GM12873 (cell line): ENCODE results near the gene BICC1.

Experiments used
- TF ChIP-seq, protein P1 (sequence below): IDR thresholded peaks from 2 replicates; pipeline ENCODE4 v1.5.1; 2012; ENCODE audit warnings: low read depth, mild to moderate bottlenecking, moderate library complexity, low read length, control low read depth; ENCODE audit not compliant: insufficient read depth; ENCODE audit errors: missing control alignments

The BICC1 gene

DNA sequence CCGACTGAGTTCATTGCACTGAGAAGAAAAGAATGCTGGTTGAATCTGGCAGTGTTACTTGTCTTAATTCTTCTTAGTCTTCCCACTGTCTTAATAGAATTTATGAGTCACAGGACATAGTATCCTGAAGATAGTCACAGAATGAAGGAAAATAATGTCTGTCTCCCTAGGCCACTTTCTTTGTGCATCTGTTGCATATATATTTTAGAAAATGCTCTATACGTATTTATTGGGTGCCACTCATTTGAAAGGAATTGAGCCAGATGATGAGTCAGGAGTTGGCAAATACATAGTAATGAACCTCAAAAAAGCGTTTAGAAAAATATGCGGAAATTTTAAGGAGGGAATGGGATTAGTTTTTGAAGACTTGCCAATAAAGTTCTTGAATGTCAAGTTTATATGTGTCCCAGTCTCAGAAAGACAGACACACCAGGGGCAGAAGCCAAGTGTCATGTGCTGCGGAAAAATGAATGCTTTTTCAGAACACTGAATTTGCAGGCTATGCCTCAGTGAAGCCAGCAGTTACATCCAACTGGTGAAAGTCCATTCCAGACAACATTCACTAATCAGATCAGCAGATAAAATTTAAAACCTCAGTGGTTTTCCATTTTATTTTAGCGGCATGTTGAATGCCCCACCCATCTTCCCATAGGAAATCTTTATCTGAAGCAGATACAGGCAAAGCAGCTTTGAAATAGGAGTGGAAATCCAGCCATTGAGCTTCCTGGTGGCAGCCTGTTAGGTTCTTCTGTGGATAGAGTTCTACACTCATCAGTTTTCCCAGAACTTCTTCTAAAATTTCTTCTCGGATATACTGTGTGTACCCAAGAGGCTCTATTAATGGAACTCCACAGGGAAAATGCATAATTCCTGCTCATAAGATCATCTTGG is 308.4 kb downstream of the BICC1 start:
- TF ChIP-seq, protein P1, sequence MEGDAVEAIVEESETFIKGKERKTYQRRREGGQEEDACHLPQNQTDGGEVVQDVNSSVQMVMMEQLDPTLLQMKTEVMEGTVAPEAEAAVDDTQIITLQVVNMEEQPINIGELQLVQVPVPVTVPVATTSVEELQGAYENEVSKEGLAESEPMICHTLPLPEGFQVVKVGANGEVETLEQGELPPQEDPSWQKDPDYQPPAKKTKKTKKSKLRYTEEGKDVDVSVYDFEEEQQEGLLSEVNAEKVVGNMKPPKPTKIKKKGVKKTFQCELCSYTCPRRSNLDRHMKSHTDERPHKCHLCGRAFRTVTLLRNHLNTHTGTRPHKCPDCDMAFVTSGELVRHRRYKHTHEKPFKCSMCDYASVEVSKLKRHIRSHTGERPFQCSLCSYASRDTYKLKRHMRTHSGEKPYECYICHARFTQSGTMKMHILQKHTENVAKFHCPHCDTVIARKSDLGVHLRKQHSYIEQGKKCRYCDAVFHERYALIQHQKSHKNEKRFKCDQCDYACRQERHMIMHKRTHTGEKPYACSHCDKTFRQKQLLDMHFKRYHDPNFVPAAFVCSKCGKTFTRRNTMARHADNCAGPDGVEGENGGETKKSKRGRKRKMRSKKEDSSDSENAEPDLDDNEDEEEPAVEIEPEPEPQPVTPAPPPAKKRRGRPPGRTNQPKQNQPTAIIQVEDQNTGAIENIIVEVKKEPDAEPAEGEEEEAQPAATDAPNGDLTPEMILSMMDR: no peak

- TF ChIP-seq, protein P1: no peak
Observed at GRCh38 chr10:58821752-58822056, 309.0 kb downstream of the BICC1 start.

DNA sequence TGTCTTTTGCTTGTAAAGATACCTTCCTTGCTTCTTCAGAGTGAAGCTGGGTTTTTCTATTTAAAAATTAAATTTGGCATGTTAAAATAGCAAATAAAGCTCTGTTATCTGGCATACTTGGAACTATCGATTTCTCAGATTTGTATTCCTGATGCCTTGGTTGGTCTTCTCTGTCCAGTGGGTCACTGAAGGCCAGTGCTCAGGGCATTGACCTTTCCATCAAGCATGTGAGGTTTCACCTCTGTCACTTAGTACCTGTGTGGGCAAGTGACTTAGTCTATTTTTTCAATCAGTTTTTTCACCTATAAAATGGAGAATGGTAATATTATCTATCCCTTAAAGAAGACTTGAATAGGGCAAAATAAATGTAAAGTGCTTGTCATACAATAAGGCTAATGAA is 311.3 kb downstream of the BICC1 start:
- TF ChIP-seq, protein P1: no peak

GRCh38 chr10:58824396-58824795 is 311.7 kb downstream of the BICC1 start:
- TF ChIP-seq, protein P1: no peak

GRCh38 chr10:58826694-58827093 is 314.0 kb downstream of the BICC1 start:
- TF ChIP-seq, protein P1: no peak

DNA sequence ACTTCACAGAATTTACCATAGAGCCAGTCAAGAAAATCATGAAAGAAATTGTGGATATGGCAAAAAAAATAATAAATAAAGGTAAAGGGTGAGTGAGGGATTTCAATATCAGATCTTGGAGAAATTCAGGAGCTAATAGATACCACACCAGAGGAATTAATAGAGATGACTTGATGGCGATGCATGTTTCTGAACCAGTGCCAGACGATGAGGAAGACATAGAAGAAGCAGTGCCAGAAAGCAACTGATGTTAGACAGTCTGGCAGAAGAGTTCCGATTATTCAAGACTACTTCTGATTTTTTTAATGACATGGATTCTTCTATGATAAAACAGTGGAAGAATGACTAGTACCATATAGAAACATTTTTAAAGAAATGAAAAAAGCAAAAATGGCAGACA is 314.7 kb downstream of the BICC1 start:
- TF ChIP-seq, protein P1: no peak

DNA sequence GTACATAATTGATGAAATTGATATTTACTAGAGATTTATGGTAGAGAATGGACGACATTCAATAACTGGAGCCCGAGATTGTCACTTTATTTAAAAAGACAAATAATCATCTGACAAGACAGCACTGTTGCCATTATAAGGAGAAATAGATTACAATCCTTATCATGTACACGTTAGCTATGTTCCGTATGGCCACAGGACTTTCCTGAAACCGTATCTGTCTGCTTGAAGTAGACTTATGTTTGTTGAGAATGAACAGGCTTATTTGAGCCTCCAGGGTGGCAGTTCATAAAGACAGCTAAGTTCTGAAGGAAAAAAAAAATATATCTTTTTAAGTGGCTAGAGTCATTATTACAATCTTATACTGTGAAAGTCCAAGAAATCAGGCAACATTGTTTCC is 317.2 kb downstream of the BICC1 start:
- TF ChIP-seq, protein P1: no peak

DNA sequence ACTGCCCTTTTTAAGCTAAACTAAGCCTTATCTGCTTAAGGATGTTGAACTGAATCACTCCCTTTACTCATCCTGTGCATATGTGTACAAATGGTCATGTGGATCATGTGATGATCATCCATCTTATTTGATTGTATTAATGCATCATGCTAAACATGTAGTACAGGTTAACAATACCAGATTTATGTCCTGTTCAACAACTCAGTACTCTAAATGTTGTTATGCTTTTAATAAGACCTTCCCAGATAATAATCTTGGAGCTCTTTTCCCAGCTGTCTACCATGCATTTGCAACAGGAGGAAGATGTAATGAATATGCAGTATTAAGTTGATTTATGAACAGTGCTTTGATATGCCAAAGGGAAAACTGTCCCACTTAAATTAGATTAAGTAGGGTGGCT is 318.0 kb downstream of the BICC1 start:
- TF ChIP-seq, protein P1: no peak
